ENCODE measurements around the gene MYLK3.
A peak's percentile ranks its signal among the peaks of the same experiment; 100 is the strongest.

Gene MYLK3

GRCh38 chr16:46790599-46791270 is 42.6 kb upstream of the MYLK3 start:
- Histone ChIP-seq H2AFZ (ENCODE audit: low read depth) (peak overlapping the region; percentile 93), H3K27me3 (ENCODE audit: insufficient read depth, low read depth) (no peaks in the 10 kb centered on the region), H3K36me3 (ENCODE audit: insufficient read depth) (no peaks in the 10 kb centered on the region), H3K4me3 (IDR thresholded peaks at IDR 0.05; ENCODE audit: insufficient read depth, low read depth, low read length) (no peak overlapping the region), H3K4me2 (peak overlapping the region; percentile 51), H3K9ac (peak overlapping the region; percentile 68; the same call in 1 of the 2 replicates), H3K4me1 (ENCODE audit: low read depth, poor library complexity, severe bottlenecking) (peaks cover 23% of the 10 kb centered on the region), H3K27ac (no peak overlapping the region), H4K20me1 (ENCODE audit: insufficient read depth) (no peaks in the 10 kb centered on the region), H3K79me2 (ENCODE audit: insufficient read depth, low read depth) (no peaks in the 10 kb centered on the region)
- TF ChIP-seq CTCF (conservative IDR thresholded peaks at IDR 0.05; ENCODE audit: low read depth, low read length): no peak

DNA sequence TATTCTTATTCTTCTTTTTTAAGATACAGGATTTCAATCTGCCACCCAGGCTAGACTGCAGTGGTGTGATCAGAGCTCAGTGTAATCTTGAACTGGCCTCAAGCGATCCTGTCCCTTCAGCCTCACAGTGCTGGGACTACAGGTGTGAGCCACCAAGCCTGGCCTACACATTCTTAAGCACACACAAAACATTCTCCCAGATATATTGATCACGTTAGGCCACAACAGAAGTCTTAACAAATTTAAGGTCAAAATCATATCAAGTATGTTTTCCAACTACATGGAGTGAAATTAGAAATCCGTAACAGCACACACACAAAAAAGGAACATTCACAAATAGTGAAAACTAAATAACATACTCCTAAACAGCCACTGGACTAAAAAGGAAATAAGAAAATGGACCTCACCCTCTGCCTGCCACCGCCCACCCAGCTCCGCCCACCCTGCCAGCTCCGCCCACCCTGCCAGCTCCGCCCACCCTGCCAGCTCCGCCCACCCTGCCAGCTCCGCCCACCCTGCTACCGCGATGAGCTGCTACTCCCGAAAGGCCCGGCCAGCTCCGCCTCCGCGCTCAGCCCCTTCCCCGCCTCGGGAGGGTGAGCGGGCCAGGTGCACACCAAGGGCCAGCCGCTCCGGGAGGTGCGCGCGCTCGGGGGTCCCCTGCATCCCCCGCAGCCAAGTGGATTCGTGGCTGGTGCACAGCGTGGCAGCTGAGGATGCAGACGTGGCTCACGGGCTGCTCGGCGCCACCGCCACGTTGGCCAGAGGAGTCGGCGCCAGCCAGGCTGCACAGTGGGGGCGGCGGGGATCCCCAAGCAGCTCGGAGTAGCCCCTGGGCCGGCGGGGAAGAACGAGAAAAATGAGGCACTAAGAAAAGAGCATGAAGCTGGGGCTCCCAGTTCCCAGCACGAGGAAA is 41.6 kb upstream of the MYLK3 start:
- Histone ChIP-seq H3K4me3 (IDR thresholded peaks at IDR 0.05; ENCODE audit: insufficient read depth, low read depth, low read length) (no peak overlapping the region), H3K79me2 (ENCODE audit: insufficient read depth, low read depth) (no peaks in the 10 kb centered on the region), H2AFZ (ENCODE audit: low read depth) (peak overlapping the region; percentile 93), H3K9ac (peak overlapping the region; percentile 68), H4K20me1 (ENCODE audit: insufficient read depth) (no peaks in the 10 kb centered on the region), H3K4me2 (peak overlapping the region; percentile 51; the same call in 1 of the 2 replicates), H3K36me3 (ENCODE audit: insufficient read depth) (no peaks in the 10 kb centered on the region), H3K4me1 (ENCODE audit: low read depth, poor library complexity, severe bottlenecking) (peaks cover 23% of the 10 kb centered on the region), H3K27ac (no peak overlapping the region), H3K27me3 (ENCODE audit: insufficient read depth, low read depth) (no peaks in the 10 kb centered on the region)
- no peak for TF ChIP-seq CTCF (conservative IDR thresholded peaks at IDR 0.05; ENCODE audit: low read depth, low read length)

DNA sequence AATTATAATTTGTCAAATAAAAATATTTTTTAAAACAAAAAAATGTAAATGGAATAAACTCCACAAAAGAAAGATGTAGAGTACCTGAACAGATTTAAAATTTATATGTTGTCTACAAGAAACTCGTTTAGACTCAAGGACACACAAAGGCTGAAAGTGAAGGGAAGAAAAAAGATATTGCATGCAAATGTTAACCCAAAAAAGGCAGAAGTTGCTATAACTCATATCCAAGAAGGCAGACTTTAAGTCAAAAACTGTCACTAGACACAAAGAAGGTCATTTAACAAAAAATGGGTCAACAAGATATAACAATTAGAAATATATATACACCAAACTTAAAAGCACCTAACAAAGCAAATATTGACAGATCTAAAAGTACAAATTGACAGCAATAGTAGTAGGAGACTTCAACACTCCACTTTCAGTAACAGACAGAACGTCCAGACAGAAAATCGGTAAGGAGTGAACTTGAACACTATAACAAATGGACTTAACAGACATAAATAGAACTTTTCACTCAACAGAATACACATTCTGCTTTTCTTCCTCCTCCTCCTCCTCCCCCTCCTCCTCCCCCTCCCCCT is 40.8 kb upstream of the MYLK3 start:
- Histone ChIP-seq H3K4me1 (ENCODE audit: low read depth, poor library complexity, severe bottlenecking) (peaks cover 23% of the 10 kb centered on the region), H3K36me3 (ENCODE audit: insufficient read depth) (no peaks in the 10 kb centered on the region), H3K79me2 (ENCODE audit: insufficient read depth, low read depth) (no peaks in the 10 kb centered on the region), H3K4me3 (IDR thresholded peaks at IDR 0.05; ENCODE audit: insufficient read depth, low read depth, low read length) (no peak overlapping the region), H2AFZ (ENCODE audit: low read depth) (0 out of 2 replicates have a peak overlapping the region, but pooled peaks have one; percentile 73), H3K27me3 (ENCODE audit: insufficient read depth, low read depth) (no peaks in the 10 kb centered on the region), H3K9ac (no peak overlapping the region), H3K4me2 (no peak overlapping the region), H4K20me1 (ENCODE audit: insufficient read depth) (no peaks in the 10 kb centered on the region), H3K27ac (no peak overlapping the region)
- no peak for TF ChIP-seq CTCF (conservative IDR thresholded peaks at IDR 0.05; ENCODE audit: low read depth, low read length)

GRCh38 chr16:46787909-46788308 is 39.8 kb upstream of the MYLK3 start:
- Histone ChIP-seq H4K20me1 (ENCODE audit: insufficient read depth) (no peaks in the 10 kb centered on the region), H3K9ac (no peak overlapping the region), H3K4me1 (ENCODE audit: low read depth, poor library complexity, severe bottlenecking) (peaks cover 15% of the 10 kb centered on the region), H3K27ac (no peak overlapping the region), H3K36me3 (ENCODE audit: insufficient read depth) (no peaks in the 10 kb centered on the region), H3K27me3 (ENCODE audit: insufficient read depth, low read depth) (no peaks in the 10 kb centered on the region), H3K4me2 (no peak overlapping the region), H2AFZ (ENCODE audit: low read depth) (no peak overlapping the region), H3K4me3 (IDR thresholded peaks at IDR 0.05; ENCODE audit: insufficient read depth, low read depth, low read length) (no peak overlapping the region), H3K79me2 (ENCODE audit: insufficient read depth, low read depth) (no peaks in the 10 kb centered on the region)
- no peak for TF ChIP-seq CTCF (conservative IDR thresholded peaks at IDR 0.05; ENCODE audit: low read depth, low read length)
